ENCODE results near the gene NFATC2. TPM values are rescaled to one million over a fixed set of nuclear protein-coding genes. Genes with fewer than 3 reads are reported as not detected.

Gene NFATC2
- polyA plus RNA-seq, 1 donor from 2014 or later = not detected

- Histone ChIP-seq H3K4me2 (ENCODE audit: low read length) (no peak overlapping the region), H2AFZ (ENCODE audit: low read depth, low read length) (no peak overlapping the region), H3K79me2 (replicated peaks; ENCODE audit: insufficient read depth, low read length) (no peaks in the 10 kb centered on the region), H3K36me3 (ENCODE audit: insufficient read depth, low read length) (no peaks in the 10 kb centered on the region), H3F3A (ENCODE audit: insufficient read depth, low read length, poor library complexity, severe bottlenecking) (no peaks in the 10 kb centered on the region), H4K20me1 (ENCODE audit: insufficient read depth) (no peaks in the 10 kb centered on the region), H3K27me3 (ENCODE audit: insufficient read depth, low read depth, low read length) (no peaks in the 10 kb centered on the region), H3K9me2 (ENCODE audit: insufficient read depth, low read length) (no peaks in the 10 kb centered on the region), H3K4me3 (ENCODE audit: low read length) (no peak overlapping the region), H3K9me3 (ENCODE audit: low read length) (peaks cover 6% of the 10 kb centered on the region), H3K27ac (ENCODE audit: low read length) (no peak overlapping the region), H3K9ac (ENCODE audit: low read length) (no peak overlapping the region)
- TF ChIP-seq TAF1 (IDR thresholded peaks at IDR 0.05; ENCODE audit: low read depth) (no peak), RAD21 (conservative IDR thresholded peaks at IDR 0.05) (no peak), EZH2 (IDR thresholded peaks at IDR 0.05; ENCODE audit: borderline replicate concordance, insufficient read depth, low read length, poor library complexity, severe bottlenecking) (no peak), POLR2AphosphoS5 (IDR thresholded peaks at IDR 0.05) (no peak), REST (IDR thresholded peaks at IDR 0.05; ENCODE audit: borderline replicate concordance) (no peak), CTCF (IDR thresholded peaks at IDR 0.05; ENCODE audit: poor library complexity, severe bottlenecking) (no peak), SMC3 (conservative IDR thresholded peaks at IDR 0.05; ENCODE audit: poor library complexity) (no peak), EP300 (conservative IDR thresholded peaks at IDR 0.05; ENCODE audit: poor library complexity, severe bottlenecking) (no peak), MXI1 (conservative IDR thresholded peaks at IDR 0.05; ENCODE audit: poor library complexity, severe bottlenecking) (no peak)
Measured at GRCh38 chr20:51535075-51535386, 7.5 kb downstream of the NFATC2 start.

GRCh38 chr20:51533291-51534172 lies 9.0 kb downstream of the NFATC2 start:
- H3K9ac ChIP-seq (ENCODE audit: low read length) = no peak overlapping the region
- no peak overlapping the region for H3K4me2 ChIP-seq (ENCODE audit: low read length)

More at GRCh38 chr20:51533291-51534172, 9.0 kb downstream of the NFATC2 start:
- Histone ChIP-seq H3K79me2 (replicated peaks; ENCODE audit: insufficient read depth, low read length) (no peaks in the 10 kb centered on the region), H3K27me3 (ENCODE audit: insufficient read depth, low read depth, low read length) (no peaks in the 10 kb centered on the region), H3K27ac (ENCODE audit: low read length) (no peak overlapping the region), H4K20me1 (ENCODE audit: insufficient read depth) (no peaks in the 10 kb centered on the region), H3K36me3 (ENCODE audit: insufficient read depth, low read length) (no peaks in the 10 kb centered on the region), H3K4me3 (ENCODE audit: low read length) (no peak overlapping the region), H2AFZ (ENCODE audit: low read depth, low read length) (no peak overlapping the region), H3F3A (ENCODE audit: insufficient read depth, low read length, poor library complexity, severe bottlenecking) (no peaks in the 10 kb centered on the region), H3K9me3 (ENCODE audit: low read length) (peaks cover 6% of the 10 kb centered on the region), H3K9me2 (ENCODE audit: insufficient read depth, low read length) (no peaks in the 10 kb centered on the region)
- TF ChIP-seq SMC3 (conservative IDR thresholded peaks at IDR 0.05; ENCODE audit: poor library complexity) (no peak), TAF1 (IDR thresholded peaks at IDR 0.05; ENCODE audit: low read depth) (no peak), RAD21 (conservative IDR thresholded peaks at IDR 0.05) (no peak), EZH2 (IDR thresholded peaks at IDR 0.05; ENCODE audit: borderline replicate concordance, insufficient read depth, low read length, poor library complexity, severe bottlenecking) (no peak), MXI1 (conservative IDR thresholded peaks at IDR 0.05; ENCODE audit: poor library complexity, severe bottlenecking) (no peak), EP300 (conservative IDR thresholded peaks at IDR 0.05; ENCODE audit: poor library complexity, severe bottlenecking) (no peak), POLR2AphosphoS5 (IDR thresholded peaks at IDR 0.05) (no peak), CTCF (IDR thresholded peaks at IDR 0.05; ENCODE audit: poor library complexity, severe bottlenecking) (no peak), REST (IDR thresholded peaks at IDR 0.05; ENCODE audit: borderline replicate concordance) (no peak)
